GM21717 (cell line): Measurements from ENCODE around the gene SAG.

ENCODE experiments used
- ATAC-seq: cut with Tn5 transposase; IDR thresholded peaks from one replicate; pipeline ENCODE4 v1.9.1; 2021; ENCODE audit warnings: mild to moderate bottlenecking, moderate library complexity; ENCODE audit not compliant: unreplicated experiment

Gene SAG

GRCh38 chr2:233353769-233354499 lies 46.3 kb downstream of the SAG start, which contains the start of gene DGKD:
TSS of gene DGKD (plus strand) at chr2:233354494. CDS start at chr2:233354519, 25 bp downstream.
- peak; percentile 43 for ATAC-seq

- ATAC-seq: peak; percentile 34
Observed at GRCh38 chr2:233354500-233354924, 46.9 kb downstream of the SAG start.

- no peak for ATAC-seq
Observed at GRCh38 chr2:233354971-233355574, 47.5 kb downstream of the SAG start.

- no peak for ATAC-seq
Observed at GRCh38 chr2:233355916-233356315, 48.3 kb downstream of the SAG start.

- ATAC-seq: no peak
Observed at GRCh38 chr2:233356546-233357308, 49.1 kb downstream of the SAG start.

GRCh38 chr2:233358335-233358734 lies 50.7 kb downstream of the SAG start:
- no peak for ATAC-seq

- no peak for ATAC-seq
Observed at GRCh38 chr2:233358947-233359346, 51.3 kb downstream of the SAG start.

- ATAC-seq: no peak
Observed at GRCh38 chr2:233359823-233360222, 52.2 kb downstream of the SAG start.

GRCh38 chr2:233360771-233361176 lies 53.2 kb downstream of the SAG start:
- ATAC-seq: no peak

GRCh38 chr2:233361297-233361696 lies 53.7 kb downstream of the SAG start:
- ATAC-seq: no peak

- no peak for ATAC-seq
Observed at GRCh38 chr2:233362742-233363141, 55.1 kb downstream of the SAG start.

- peak; percentile 63 for ATAC-seq
Observed at GRCh38 chr2:233363744-233364235, 56.2 kb downstream of the SAG start.

- ATAC-seq: no peak
Observed at GRCh38 chr2:233365861-233366520, 58.4 kb downstream of the SAG start.

GRCh38 chr2:233367586-233367985 lies 60.0 kb downstream of the SAG start:
- ATAC-seq: no peak

GRCh38 chr2:233368756-233369155 lies 61.1 kb downstream of the SAG start:
- ATAC-seq: no peak

GRCh38 chr2:233369462-233369861 lies 61.8 kb downstream of the SAG start:
- ATAC-seq: no peak

- ATAC-seq: no peak
Observed at GRCh38 chr2:233369897-233370685, 62.5 kb downstream of the SAG start.

- no peak for ATAC-seq
Observed at GRCh38 chr2:233371641-233372040, 64.0 kb downstream of the SAG start.

- ATAC-seq: no peak
Observed at GRCh38 chr2:233372855-233373254, 65.2 kb downstream of the SAG start.

GRCh38 chr2:233373316-233373715 lies 65.7 kb downstream of the SAG start:
- no peak for ATAC-seq
